Peyer's patch (tissue), 4 donors: Measurements from ENCODE around the gene TMCO4.

ENCODE experiments used
- POLR2A ChIP-seq, 2 donors: fragments of 450-650 bp; IDR thresholded peaks; one replicate each; pipeline ENCODE4 v1.5.1; 2017; ENCODE audit warnings: antibody characterized with exemption in 2 of 2, mild to moderate bottlenecking in 2 of 2, moderate library complexity in 2 of 2
- TF ChIP-seq, protein P1 (sequence below), 6 experiments: fragments of 450-650 bp in 4 of 6; fragments of 200-600 bp in 2 of 6; sonication (generic) in 1 of 6; IDR thresholded peaks; one replicate each; pipeline ENCODE4 v1.5.1; 2017 to 2019; ENCODE audit warnings: antibody characterized with exemption in 6 of 6, mild to moderate bottlenecking in 3 of 6, moderate library complexity in 1 of 6

DNA sequence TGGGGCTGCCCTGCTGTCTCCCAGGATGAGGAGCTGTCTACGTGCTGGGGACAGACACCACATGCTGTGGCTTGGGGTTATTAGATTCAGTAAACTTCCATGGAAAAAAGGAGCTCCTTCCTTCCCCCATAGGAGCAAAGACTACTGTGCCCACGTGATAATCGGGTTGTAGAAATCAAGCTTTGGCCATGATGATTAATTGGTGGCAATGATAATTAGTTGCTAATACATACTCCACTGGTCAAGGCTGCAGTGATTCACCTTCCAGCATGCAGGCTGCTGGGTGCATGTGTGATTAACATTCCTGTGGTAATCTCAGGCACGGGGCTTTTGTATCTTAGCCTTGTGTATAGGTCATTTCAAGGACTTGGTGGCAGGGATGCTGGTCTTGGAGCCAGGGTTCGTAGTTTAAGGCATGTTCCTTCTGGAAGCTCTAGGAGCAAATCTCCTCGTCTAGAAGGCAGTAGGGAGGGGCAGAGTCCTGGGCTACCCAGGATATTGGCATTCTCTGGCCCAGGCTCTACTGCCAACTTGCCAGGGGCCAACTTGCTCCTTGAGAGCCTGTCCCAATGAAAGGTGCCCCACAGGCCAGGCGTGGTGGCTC, 41.4 kb downstream of the TMCO4 start:
- TF ChIP-seq, protein P1, sequence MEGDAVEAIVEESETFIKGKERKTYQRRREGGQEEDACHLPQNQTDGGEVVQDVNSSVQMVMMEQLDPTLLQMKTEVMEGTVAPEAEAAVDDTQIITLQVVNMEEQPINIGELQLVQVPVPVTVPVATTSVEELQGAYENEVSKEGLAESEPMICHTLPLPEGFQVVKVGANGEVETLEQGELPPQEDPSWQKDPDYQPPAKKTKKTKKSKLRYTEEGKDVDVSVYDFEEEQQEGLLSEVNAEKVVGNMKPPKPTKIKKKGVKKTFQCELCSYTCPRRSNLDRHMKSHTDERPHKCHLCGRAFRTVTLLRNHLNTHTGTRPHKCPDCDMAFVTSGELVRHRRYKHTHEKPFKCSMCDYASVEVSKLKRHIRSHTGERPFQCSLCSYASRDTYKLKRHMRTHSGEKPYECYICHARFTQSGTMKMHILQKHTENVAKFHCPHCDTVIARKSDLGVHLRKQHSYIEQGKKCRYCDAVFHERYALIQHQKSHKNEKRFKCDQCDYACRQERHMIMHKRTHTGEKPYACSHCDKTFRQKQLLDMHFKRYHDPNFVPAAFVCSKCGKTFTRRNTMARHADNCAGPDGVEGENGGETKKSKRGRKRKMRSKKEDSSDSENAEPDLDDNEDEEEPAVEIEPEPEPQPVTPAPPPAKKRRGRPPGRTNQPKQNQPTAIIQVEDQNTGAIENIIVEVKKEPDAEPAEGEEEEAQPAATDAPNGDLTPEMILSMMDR (IDR thresholded peaks at IDR 0.05), result no peak
- no peak for TF ChIP-seq POLR2A (IDR thresholded peaks at IDR 0.05)
